OCI-M2 (cell line): Measurements from ENCODE around the gene LBX2.
"Not testable (repeated sequence)": the region's sequence is repeated elsewhere in the genome, so short reads cannot be mapped to it uniquely, and the experiment has no call there.

ENCODE experiments used
- DNase-seq: peaks from one replicate; lab custom pipeline; 2025; ENCODE audit not compliant: unreplicated experiment; lab: John Stamatoyannopoulos, UW

The LBX2 gene

GRCh38 chr2:74486141-74486540, 13.3 kb downstream of the LBX2 start:
- DNase-seq = no peak

GRCh38 chr2:74483675-74484164, 15.7 kb downstream of the LBX2 start:
- DNase-seq = not testable (repeated sequence)

GRCh38 chr2:74482801-74483674, 16.4 kb downstream of the LBX2 start, which contains the start of the genes CCDC142 and TTC31:
Gene CCDC142 (minus strand): TSS chr2:74482998. CDS start chr2:74482837, 161 bp downstream.
Gene TTC31 (plus strand): TSS chr2:74483081. CDS start chr2:74483096, 15 bp downstream.
- DNase-seq = peak; percentile 93

GRCh38 chr2:74481961-74482800, 17.2 kb downstream of the LBX2 start:
- no peak for DNase-seq

GRCh38 chr2:74481431-74481830, 18.0 kb downstream of the LBX2 start:
- no peak for DNase-seq

DNA sequence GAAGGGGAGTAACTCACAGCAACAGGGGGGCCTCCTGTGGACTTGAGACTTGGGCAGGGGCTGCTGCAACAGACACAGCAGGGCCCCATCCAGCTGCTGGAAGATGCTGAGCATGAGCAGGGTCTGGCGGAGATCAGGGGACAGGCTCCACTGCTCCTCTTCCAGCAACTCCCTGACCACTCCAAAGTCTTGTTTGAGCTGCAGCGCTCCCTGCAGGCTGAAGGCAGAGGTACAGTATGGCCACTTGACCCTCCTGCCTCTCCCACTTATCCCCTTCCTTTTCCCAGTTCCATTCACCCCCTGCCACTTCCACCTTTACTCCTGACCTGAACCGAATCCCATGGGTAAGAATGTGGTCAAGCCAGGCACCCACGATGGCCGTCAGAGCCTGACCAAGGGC, 24.5 kb downstream of the LBX2 start:
- DNase-seq = no peak

DNA sequence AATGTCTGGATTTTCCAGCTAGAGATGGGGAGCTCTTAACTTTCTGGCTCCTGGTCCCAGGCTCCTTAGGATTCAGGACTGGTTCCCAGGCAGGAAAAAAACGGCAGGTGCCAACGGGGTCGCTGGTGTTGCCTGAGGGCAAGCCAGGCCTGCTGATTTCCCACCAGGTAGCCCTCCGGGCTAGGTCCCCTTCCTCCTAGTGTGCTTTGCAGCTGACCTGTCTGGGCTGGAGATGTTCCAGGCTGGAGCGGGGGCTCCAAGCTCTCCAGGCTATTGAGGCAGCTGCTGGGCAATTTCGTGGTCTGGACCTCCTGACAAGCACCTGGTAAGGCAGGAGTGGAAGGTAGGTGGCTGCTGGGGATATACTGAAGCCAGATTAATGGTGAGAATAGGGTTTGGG, 24.9 kb downstream of the LBX2 start:
- DNase-seq = no peak

DNA sequence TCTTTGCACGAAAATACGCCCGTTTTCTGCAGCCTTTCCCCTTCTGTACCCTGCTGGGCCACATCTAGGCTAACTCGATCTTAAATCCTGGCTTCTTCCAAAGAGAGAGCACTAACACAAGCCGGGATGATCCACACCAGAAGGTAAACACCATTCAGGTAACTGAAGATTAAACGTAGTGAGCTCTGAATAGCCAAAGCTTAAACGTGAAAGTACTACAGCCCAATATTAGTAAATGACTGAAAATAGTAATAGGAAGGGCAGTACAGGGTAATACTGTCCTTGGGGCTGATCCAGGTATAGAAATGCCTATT, 26.5 kb downstream of the LBX2 start:
- no peak for DNase-seq

DNA sequence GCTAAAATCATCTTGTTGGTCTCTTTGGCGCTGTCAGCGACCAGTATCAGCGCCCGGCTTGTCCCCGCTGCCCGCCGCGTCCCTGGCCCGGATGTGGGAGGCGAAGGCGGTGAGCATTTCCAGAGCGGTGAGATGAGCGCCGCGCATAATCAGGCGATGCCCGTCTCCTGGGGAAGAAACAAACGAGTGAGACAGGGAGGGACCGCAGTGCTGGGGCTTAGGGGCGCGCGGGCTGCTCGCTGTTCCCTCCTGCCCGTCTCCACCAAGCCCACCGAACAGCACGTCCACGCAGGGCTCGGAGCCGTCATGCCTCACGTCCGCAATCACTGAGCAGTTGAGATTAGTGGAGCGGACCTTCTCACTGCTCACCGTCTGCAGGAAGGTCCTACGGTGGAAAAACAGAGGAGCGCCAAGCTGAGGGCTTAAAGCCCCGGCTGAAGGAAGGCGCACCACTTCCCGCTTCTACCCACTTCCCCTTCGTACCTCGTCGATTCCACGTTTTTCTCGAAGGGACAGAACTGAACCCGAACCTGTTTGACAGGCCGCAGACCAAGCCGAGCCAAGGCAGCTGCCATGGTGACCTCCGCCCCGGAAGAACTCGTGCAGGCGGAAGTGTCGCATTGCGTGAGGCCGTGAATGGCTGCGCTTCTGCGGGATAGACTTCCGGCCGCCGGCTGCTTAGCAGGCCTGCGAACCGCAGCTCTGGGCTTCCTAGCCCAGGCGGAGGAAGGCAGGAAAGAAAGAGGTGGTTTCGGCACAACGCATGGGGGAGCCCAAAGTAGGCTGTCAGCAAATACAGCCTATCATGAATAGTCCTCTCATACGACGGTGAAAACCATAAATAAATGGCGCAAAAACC, 27.1 kb downstream of the LBX2 start, which contains the start of gene MRPL53:
Gene MRPL53 (minus strand): TSS at position 595 of the 859 bp plus-strand sequence. CDS start 20 bp downstream, at position 575.
- DNase-seq = peak; percentile 39

- DNase-seq = no peak
Measured at GRCh38 chr2:74471332-74472065, 27.9 kb downstream of the LBX2 start.

DNA sequence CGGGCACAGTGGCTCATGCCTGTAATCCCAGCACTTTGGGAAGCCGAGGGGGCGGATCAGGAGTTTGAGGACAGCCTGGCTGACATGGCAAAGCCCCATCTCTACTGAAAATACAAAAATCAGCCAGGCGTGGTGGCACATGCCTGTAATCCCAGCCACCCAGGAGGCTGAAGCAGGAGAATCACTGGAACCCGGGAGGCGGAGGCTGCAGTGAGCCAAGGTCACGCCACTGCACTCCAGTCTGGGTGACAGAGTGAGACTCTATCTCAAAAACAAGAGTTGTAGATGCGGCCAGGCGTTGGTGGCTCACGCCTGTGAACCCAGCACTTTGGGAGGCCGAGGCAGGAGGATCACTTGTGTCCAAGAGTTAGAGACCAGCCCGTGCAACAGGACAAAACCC, 28.7 kb downstream of the LBX2 start:
- not testable (repeated sequence) for DNase-seq

GRCh38 chr2:74464406-74464805, 35.0 kb downstream of the LBX2 start:
- no peak for DNase-seq

DNA sequence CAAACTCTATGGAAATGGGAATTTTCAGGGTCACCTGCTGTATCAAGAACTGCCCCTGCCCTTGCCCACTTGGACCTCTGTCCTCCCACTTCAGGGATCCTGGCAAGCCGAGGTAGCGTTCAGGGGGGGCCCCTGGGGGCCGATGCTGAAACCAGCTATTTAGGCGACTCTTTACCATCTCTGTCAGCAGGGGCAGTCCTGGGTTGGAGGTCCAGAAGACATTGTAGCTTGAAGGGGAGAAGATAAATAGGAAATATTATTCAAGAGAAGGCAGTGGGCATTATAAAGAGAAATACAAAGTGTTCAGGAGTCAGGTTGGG, 36.7 kb downstream of the LBX2 start:
- no peak for DNase-seq

DNA sequence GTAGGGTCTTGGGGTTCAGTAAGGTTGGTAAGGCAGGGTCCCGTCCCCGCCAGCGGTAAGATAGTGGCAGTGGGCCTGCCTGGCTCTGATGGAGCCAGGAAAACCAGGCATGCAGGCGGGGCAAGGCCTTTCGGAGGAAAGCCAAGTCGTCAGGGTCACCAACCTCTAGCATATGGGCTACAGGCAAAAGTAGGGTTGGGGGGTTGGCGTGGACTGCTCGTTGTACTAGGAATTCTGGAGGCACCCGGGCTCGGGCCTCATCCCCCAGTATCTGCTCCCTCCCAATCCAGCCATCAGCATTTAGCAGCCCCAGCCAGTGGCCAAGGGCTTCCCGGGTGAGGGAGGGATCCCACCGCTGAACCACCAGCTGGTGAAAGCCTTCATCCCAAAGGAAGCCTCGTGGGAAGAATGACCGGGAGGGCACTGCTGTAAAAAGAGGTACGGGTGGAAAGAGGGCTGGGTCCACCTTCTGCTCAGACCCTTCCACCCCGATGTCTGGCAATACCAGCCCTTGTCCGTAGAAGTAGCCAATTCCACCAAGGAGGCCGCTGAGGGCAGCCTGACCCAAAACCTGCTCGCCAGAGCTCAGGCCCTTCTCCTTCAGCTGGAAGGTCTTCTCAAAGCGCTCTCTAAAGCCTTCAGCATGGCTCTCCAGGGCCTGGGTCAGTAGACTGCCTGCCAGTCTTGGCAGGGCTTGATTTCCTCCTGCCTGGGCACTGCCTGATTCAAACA, 37.2 kb downstream of the LBX2 start:
- DNase-seq = no peak

GRCh38 chr2:74461187-74462053, 38.0 kb downstream of the LBX2 start:
- no peak for DNase-seq

DNA sequence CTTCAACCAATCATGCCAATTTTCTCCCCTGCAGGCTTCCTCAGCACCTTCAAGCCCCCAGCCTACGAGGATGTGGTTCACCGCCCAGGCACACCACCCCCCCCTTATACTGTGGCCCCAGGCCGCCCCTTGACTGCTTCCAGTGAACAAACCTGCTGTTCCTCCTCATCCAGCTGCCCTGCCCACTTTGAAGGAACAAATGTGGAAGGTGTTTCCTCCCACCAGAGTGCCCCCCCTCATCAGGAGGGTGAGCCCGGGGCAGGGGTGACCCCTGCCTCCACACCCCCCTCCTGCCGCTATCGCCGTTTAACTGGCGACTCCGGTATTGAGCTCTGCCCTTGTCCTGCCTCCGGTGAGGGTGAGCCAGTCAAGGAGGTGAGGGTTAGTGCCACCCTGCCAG, 39.2 kb downstream of the LBX2 start:
- DNase-seq = not testable (repeated sequence)

DNA sequence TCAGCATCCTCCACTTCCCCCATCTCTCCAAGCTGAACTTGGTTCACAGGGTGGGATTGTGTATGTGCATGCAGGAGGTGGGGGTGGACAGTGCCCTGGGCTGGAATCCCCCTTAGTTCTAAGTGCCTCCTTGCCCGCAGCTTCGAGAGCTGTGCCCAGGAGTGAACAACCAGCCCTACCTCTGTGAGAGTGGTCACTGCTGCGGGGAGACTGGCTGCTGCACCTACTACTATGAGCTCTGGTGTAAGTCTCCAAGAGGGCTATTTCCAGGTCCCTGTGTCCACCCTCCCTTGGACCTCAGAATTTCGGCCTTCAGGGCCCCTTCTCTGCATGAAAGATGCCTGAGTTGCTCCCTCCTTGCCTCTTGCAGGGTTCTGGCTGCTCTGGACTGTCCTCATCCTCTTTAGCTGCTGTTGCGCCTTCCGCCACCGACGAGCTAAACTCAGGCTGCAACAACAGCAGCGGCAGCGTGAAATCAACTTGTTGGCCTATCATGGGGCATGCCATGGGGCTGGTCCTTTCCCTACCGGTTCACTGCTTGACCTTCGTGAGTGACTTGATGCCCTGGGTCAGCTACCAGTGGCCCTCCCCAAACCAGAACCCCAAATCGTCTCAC, 39.8 kb downstream of the LBX2 start:
- not testable (repeated sequence) for DNase-seq

DNA sequence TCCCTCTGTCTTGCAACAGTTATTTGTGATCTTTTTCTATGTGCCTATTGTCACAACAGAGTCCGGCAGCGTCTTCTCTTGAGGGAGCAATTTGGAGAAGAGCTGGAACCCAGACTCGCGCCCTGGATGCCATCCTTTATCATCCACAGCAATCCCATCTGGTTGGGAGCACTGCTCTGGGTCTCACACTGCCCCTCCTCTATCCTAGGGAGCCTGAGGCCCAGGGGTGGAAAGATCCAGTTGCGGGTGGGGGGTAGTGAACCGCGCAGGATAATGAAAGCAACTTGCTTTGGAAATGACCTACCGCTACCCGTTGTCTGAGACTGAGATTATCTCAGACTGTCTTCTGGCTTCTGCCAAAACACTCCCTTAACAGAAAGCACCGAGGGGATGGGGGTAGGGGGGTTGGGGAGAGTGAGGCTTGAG, 40.5 kb downstream of the LBX2 start:
- DNase-seq = no peak
